GM20000 (cell line): ENCODE data around the gene LUZP2.

Source experiments
- DNase-seq: peaks from one replicate; pipeline ENCODE4 v3.0.0; 2012; ENCODE audit warnings: low spot score
- CTCF ChIP-seq: IDR thresholded peaks from 2 replicates; pipeline ENCODE4 v1.5.1; 2012; ENCODE audit warnings: mild to moderate bottlenecking, control low read depth; ENCODE audit errors: extremely low read depth, missing control alignments

Gene LUZP2

GRCh38 chr11:24496386-24496735 is 492 bp upstream of the LUZP2 start:
- no peak for DNase-seq
- TF ChIP-seq CTCF, result no peak

GRCh38 chr11:24497831-24498230 is 978 bp downstream of the LUZP2 start:
- no peak for TF ChIP-seq CTCF
- DNase-seq, result no peak

- no peak for DNase-seq
- no peak for TF ChIP-seq CTCF
Observed at GRCh38 chr11:24502425-24502824, 5.6 kb downstream of the LUZP2 start.

- TF ChIP-seq CTCF, result no peak
- no peak for DNase-seq
Observed at GRCh38 chr11:24509114-24509513, 12.3 kb downstream of the LUZP2 start.

GRCh38 chr11:24511511-24511910 is 14.7 kb downstream of the LUZP2 start:
- DNase-seq, result no peak
- no peak for TF ChIP-seq CTCF

GRCh38 chr11:24513479-24514218 is 16.8 kb downstream of the LUZP2 start:
- no peak for TF ChIP-seq CTCF
- no peak for DNase-seq

- no peak for TF ChIP-seq CTCF
- no peak for DNase-seq
Observed at GRCh38 chr11:24514219-24514594, 17.4 kb downstream of the LUZP2 start.
